ENCODE measurements around the gene CACNG8.

The CACNG8 gene

DNA sequence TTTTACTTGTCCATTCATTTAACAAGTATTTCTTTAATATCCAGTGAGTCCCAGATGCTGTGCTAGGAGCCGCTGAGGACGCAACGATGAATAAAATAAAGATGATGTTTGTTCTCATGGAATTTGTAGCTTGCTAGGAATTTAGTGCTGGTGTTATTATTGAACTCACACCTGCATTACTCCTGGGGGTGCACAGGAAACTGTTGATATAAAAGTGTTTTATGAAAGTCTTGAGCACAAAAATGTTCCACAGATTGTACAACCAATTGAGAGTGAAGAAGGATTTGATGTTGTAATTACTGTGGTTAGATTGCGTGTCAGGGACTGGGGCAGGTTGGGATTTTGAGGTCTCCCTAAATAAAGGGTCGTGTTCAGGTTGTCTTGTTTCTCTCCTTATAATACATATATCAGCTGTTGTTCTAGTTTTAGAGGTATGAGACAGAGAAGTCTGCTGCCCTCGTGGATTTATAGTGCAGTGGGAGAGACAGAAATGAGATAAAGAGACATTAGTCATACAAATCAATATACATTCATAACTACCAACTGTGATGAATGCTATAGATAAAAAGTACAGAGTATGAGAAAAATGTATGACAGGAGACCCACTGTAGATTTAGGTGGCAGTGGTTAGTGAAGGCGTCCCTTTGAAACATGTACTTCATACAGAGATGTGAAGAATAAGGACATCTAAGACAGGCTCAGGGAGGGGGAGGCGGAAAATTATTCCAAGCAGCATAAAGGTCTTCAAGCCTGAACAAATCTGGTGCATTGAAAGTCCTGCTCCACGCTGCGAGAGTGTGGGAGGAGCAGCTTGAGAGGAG is 40.0 kb downstream of the CACNG8 start:
- TF ChIP-seq RARB (CRISPR knock-in tag; IDR thresholded peaks at IDR 0.05) = no peak
- TF ChIP-seq ZFP30 (CRISPR knock-in tag; IDR thresholded peaks at IDR 0.05) = no peak
- TF ChIP-seq, protein P1, sequence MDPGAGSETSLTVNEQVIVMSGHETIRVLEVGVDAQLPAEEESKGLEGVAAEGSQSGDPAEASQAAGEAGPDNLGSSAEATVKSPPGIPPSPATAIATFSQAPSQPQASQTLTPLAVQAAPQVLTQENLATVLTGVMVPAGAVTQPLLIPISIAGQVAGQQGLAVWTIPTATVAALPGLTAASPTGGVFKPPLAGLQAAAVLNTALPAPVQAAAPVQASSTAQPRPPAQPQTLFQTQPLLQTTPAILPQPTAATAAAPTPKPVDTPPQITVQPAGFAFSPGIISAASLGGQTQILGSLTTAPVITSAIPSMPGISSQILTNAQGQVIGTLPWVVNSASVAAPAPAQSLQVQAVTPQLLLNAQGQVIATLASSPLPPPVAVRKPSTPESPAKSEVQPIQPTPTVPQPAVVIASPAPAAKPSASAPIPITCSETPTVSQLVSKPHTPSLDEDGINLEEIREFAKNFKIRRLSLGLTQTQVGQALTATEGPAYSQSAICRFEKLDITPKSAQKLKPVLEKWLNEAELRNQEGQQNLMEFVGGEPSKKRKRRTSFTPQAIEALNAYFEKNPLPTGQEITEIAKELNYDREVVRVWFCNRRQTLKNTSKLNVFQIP (CRISPR knock-in tag; IDR thresholded peaks at IDR 0.05; ENCODE audit: borderline replicate concordance, low read depth) = no peak
- TF ChIP-seq OSR1 (CRISPR knock-in tag; IDR thresholded peaks at IDR 0.05) = no peak
- TF ChIP-seq GLIS3 (CRISPR knock-in tag; IDR thresholded peaks at IDR 0.05) = no peak
- TF ChIP-seq PPARA (CRISPR knock-in tag; IDR thresholded peaks at IDR 0.05; ENCODE audit: borderline replicate concordance) = no peak
- no peak for TF ChIP-seq ZC3H10 (CRISPR knock-in tag; IDR thresholded peaks at IDR 0.05)
- TF ChIP-seq ZNF565 (CRISPR knock-in tag; conservative IDR thresholded peaks at IDR 0.05; ENCODE audit: low read depth) = no peak
- TF ChIP-seq, protein P2, sequence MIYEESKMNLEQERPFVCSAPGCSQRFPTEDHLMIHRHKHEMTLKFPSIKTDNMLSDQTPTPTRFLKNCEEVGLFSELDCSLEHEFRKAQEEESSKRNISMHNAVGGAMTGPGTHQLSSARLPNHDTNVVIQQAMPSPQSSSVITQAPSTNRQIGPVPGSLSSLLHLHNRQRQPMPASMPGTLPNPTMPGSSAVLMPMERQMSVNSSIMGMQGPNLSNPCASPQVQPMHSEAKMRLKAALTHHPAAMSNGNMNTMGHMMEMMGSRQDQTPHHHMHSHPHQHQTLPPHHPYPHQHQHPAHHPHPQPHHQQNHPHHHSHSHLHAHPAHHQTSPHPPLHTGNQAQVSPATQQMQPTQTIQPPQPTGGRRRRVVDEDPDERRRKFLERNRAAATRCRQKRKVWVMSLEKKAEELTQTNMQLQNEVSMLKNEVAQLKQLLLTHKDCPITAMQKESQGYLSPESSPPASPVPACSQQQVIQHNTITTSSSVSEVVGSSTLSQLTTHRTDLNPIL (CRISPR knock-in tag; IDR thresholded peaks at IDR 0.05; ENCODE audit: low read depth) = no peak
- TF ChIP-seq ZNF70 (CRISPR knock-in tag; IDR thresholded peaks at IDR 0.05) = no peak
- no peak for TF ChIP-seq ARNTL (CRISPR knock-in tag; IDR thresholded peaks at IDR 0.05; ENCODE audit: borderline replicate concordance, low read depth)
- TF ChIP-seq SNAI2 (CRISPR knock-in tag; IDR thresholded peaks at IDR 0.05) = no peak
- TF ChIP-seq, protein P3, sequence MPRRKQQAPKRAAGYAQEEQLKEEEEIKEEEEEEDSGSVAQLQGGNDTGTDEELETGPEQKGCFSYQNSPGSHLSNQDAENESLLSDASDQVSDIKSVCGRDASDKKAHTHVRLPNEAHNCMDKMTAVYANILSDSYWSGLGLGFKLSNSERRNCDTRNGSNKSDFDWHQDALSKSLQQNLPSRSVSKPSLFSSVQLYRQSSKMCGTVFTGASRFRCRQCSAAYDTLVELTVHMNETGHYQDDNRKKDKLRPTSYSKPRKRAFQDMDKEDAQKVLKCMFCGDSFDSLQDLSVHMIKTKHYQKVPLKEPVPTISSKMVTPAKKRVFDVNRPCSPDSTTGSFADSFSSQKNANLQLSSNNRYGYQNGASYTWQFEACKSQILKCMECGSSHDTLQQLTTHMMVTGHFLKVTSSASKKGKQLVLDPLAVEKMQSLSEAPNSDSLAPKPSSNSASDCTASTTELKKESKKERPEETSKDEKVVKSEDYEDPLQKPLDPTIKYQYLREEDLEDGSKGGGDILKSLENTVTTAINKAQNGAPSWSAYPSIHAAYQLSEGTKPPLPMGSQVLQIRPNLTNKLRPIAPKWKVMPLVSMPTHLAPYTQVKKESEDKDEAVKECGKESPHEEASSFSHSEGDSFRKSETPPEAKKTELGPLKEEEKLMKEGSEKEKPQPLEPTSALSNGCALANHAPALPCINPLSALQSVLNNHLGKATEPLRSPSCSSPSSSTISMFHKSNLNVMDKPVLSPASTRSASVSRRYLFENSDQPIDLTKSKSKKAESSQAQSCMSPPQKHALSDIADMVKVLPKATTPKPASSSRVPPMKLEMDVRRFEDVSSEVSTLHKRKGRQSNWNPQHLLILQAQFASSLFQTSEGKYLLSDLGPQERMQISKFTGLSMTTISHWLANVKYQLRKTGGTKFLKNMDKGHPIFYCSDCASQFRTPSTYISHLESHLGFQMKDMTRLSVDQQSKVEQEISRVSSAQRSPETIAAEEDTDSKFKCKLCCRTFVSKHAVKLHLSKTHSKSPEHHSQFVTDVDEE (CRISPR knock-in tag; IDR thresholded peaks at IDR 0.05) = no peak
- no peak for TF ChIP-seq TCF4 (CRISPR knock-in tag; IDR thresholded peaks at IDR 0.05; ENCODE audit: borderline replicate concordance)
- TF ChIP-seq, protein P4, sequence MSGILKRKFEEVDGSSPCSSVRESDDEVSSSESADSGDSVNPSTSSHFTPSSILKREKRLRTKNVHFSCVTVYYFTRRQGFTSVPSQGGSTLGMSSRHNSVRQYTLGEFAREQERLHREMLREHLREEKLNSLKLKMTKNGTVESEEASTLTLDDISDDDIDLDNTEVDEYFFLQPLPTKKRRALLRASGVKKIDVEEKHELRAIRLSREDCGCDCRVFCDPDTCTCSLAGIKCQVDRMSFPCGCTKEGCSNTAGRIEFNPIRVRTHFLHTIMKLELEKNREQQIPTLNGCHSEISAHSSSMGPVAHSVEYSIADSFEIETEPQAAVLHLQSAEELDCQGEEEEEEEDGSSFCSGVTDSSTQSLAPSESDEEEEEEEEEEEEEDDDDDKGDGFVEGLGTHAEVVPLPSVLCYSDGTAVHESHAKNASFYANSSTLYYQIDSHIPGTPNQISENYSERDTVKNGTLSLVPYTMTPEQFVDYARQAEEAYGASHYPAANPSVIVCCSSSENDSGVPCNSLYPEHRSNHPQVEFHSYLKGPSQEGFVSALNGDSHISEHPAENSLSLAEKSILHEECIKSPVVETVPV (CRISPR knock-in tag; IDR thresholded peaks at IDR 0.05) = no peak
- TF ChIP-seq, protein P5, sequence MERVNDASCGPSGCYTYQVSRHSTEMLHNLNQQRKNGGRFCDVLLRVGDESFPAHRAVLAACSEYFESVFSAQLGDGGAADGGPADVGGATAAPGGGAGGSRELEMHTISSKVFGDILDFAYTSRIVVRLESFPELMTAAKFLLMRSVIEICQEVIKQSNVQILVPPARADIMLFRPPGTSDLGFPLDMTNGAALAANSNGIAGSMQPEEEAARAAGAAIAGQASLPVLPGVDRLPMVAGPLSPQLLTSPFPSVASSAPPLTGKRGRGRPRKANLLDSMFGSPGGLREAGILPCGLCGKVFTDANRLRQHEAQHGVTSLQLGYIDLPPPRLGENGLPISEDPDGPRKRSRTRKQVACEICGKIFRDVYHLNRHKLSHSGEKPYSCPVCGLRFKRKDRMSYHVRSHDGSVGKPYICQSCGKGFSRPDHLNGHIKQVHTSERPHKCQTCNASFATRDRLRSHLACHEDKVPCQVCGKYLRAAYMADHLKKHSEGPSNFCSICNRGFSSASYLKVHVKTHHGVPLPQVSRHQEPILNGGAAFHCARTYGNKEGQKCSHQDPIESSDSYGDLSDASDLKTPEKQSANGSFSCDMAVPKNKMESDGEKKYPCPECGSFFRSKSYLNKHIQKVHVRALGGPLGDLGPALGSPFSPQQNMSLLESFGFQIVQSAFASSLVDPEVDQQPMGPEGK (CRISPR knock-in tag; IDR thresholded peaks at IDR 0.05; ENCODE audit: borderline replicate concordance) = no peak
- no peak for TF ChIP-seq TOX (CRISPR knock-in tag; IDR thresholded peaks at IDR 0.05; ENCODE audit: borderline replicate concordance)
- no peak for TF ChIP-seq ESRRG (CRISPR knock-in tag; IDR thresholded peaks at IDR 0.05)
- TF ChIP-seq ISL1 (CRISPR knock-in tag; IDR thresholded peaks at IDR 0.05) = no peak
- no peak for TF ChIP-seq CSDC2 (CRISPR knock-in tag; IDR thresholded peaks at IDR 0.05)
- ATAC-seq = peak; percentile 53

DNA sequence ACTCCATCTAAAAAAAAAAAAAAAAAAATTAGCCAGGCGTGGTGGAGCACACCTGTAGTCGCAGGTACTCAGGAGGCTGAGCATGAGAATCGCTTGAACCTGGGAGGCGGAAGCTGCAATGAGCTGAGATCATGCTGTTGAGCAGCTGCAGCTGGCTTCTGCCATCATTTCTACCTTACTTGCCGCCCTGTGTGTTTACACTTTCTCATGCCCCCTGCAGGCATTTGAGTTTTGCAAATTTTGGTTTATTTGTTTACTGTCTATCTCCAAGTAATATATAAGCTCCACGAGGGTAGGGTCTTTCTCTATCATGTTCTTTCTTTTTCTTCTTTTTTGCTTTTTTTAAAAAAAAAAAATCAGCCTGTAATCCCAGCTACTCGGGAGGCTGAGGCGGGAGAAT is 46.7 kb downstream of the CACNG8 start:
- TF ChIP-seq ZNF8 (CRISPR knock-in tag; IDR thresholded peaks at IDR 0.05) = no peak
- TF ChIP-seq ZFP30 (CRISPR knock-in tag; IDR thresholded peaks at IDR 0.05) = no peak
- no peak for ATAC-seq

DNA sequence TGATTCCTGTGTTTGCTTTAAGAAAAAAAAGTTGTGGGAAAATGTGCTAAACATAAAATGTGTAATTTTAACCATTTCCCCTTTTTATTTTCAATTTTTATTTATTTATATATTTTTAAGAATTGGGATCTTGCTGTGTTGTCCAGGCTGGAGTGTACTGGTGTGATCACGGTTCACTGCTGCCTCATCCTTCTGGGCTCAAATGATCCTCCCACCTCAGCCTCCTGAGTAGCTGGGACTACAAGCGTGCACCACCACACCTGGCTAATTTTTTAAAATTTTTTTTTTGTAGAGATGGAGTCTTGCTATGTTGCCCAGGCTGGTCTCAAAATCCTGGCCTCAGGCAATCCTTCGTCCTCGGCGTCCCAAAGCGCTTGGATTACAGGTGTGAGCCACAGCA is 47.7 kb downstream of the CACNG8 start:
- no peak for ATAC-seq
- TF ChIP-seq CSDC2 (CRISPR knock-in tag; IDR thresholded peaks at IDR 0.05) (no peak), BACH2 (CRISPR knock-in tag; IDR thresholded peaks at IDR 0.05; ENCODE audit: borderline replicate concordance) (no peak), RARB (CRISPR knock-in tag; IDR thresholded peaks at IDR 0.05) (no peak), PPARA (CRISPR knock-in tag; IDR thresholded peaks at IDR 0.05; ENCODE audit: borderline replicate concordance) (no peak), ESRRG (CRISPR knock-in tag; IDR thresholded peaks at IDR 0.05) (no peak), ISL1 (CRISPR knock-in tag; IDR thresholded peaks at IDR 0.05) (no peak), GLIS3 (CRISPR knock-in tag; IDR thresholded peaks at IDR 0.05) (no peak)
- TF ChIP-seq, protein P5 (CRISPR knock-in tag; IDR thresholded peaks at IDR 0.05; ENCODE audit: borderline replicate concordance) = no peak
- TF ChIP-seq, protein P4 (CRISPR knock-in tag; IDR thresholded peaks at IDR 0.05) = no peak
- TF ChIP-seq, protein P2 (CRISPR knock-in tag; IDR thresholded peaks at IDR 0.05; ENCODE audit: low read depth) = no peak

Measured in SK-N-SH treated with all-trans-retinoic acid at 6 μM for 48 hours (cell line).